ENCODE data around the gene EXOC3L4.

DNA sequence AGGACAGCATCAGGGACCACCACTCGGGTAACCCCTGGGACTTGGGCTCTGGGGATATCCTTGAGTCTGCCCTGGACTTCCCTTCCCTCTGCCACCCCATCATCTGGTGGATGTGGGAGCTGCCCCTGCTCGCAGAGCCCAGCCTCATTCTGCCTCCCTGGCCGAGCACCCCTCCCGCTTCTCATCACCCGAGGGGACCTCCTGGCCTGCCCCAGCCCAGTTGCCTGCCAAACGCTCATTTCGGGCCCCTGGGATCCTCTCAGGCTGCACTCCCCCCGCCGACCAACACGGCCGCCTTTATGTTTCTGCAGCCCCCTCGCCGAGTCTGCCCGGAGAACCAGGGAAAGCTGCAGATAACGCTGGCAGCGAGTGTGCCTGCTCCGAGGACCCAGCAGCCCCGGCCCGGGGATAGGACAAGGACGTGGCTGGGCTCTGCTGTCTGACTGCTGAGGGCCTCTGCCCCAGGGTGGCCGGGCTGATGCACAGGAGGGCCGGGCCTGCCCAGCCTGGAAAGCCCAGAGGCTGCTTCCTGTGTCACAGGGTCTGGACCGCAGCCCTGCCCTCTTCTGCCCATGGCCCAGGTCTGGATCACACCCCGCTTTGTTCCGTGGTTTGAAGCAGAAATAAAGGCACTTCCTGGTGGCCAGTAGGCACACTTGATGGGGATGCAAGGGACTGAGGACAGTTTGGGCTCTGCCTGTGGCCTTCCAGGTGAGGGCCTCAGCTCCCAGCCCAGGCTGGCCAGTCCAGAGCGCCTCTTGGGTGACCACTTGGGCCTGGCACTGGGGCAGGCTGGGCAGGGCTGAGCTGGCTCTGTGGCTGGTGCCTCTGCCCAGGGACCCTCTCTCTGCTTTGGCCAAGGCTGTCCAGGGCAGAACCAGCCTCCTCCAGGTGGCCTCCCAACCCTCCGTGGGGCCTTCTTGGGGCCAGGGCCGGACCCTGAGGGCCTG lies 4.9 kb upstream of the EXOC3L4 start:
- TF ChIP-seq POLR2A (IDR thresholded peaks at IDR 0.05; ENCODE audit: low read length): no peak
- no peak for TF ChIP-seq GATA1 (IDR thresholded peaks at IDR 0.05; ENCODE audit: low read depth, low read length)
